Activated CD8-positive, alpha-beta T cell treated with anti-CD3 and anti-CD28 coated beads for 36 hours (primary cell): ENCODE measurements around the gene ITPRIP. TPM values are rescaled to one million over a fixed set of nuclear protein-coding genes. Genes with fewer than 3 reads are reported as not detected.
A peak's percentile ranks its signal among the peaks of the same experiment; 100 is the strongest.

Experiments
- ATAC-seq: fragments of 200-7000 bp; cut with Tn5 transposase; one replicate; pipeline ENCODE4 v1.10.0; 2021; ENCODE audit warnings: mild to moderate bottlenecking, moderate library complexity
- CTCF ChIA-PET: fragments of 350-600 bp; sonication (Branson Sonifier 250); formaldehyde crosslinking; loops from one replicate; lab custom pipeline; 2021; ENCODE audit warnings: antibody characterized with exemption; lab: Charles Lee
- POLR2A ChIA-PET: fragments of 350-600 bp; sonication (Branson Sonifier 250); formaldehyde crosslinking; loops from one replicate; lab custom pipeline; 2021; ENCODE audit warnings: antibody characterized with exemption; lab: Charles Lee
- DNase-seq: peaks from one replicate; pipeline ENCODE4 v3.0.0-alpha.2; 2020
- H3K27ac Mint-ChIP-seq: one replicate; pipeline ENCODE4 v1.8.0; 2021; ENCODE audit warnings: mild to moderate bottlenecking, mixed read lengths
- H3K27me3 Mint-ChIP-seq: one replicate; pipeline ENCODE4 v1.8.0; 2021; ENCODE audit warnings: mixed read lengths
- H3K36me3 Mint-ChIP-seq: one replicate; pipeline ENCODE4 v1.8.0; 2021; ENCODE audit warnings: low read depth, mixed read lengths
- H3K4me1 Mint-ChIP-seq: one replicate; pipeline ENCODE4 v1.8.0; 2021; ENCODE audit warnings: low read depth, mixed read lengths
- H3K4me3 Mint-ChIP-seq: one replicate; pipeline ENCODE4 v1.8.0; 2021; ENCODE audit warnings: mild to moderate bottlenecking, moderate library complexity, mixed read lengths
- H3K9me3 Mint-ChIP-seq: one replicate; pipeline ENCODE4 v1.8.0; 2021; ENCODE audit warnings: mixed read lengths
- CTCF ChIP-seq: fragments of 200-600 bp; IDR thresholded peaks from one replicate; pipeline ENCODE4 v1.8.0; 2022; ENCODE audit warnings: antibody characterized with exemption, mild to moderate bottlenecking
- intact Hi-C: fragments of 100-400 bp; cut with micrococcal nuclease; formaldehyde crosslinking; loops from one replicate; pipeline ENCODE4 v1.10.0; 2022
- total RNA-seq, 2 experiments: library from RNA; stranded (reverse); gene quantifications; one replicate each; pipeline ENCODE4 v1.2.3, GENCODE V29; 2021

The ITPRIP gene
- total RNA-seq, 2 experiments from 2014 or later: 18.3 to 18.9 TPM

- H3K36me3 Mint-ChIP-seq: no peaks in the 10 kb centered on the region
- CTCF ChIA-PET: interaction anchor here (0.8 to 12.2 kb wide), 54 partner anchors 9 to 578 kb away, joined by 3 to 239 read pairs (median 4); partner anchors contain the start of genes CFAP58, GSTO1, ITPRIP and SFR1
- TF ChIP-seq CTCF: peak; percentile 90
- H3K9me3 Mint-ChIP-seq: no peaks in the 10 kb centered on the region
- peaks cover 19% of the 10 kb centered on the region for H3K27me3 Mint-ChIP-seq
- peak overlapping the region; percentile 62 for H3K4me3 Mint-ChIP-seq
- POLR2A ChIA-PET: interaction anchor here (0.6 to 2.0 kb wide), 5 partner anchors 14 to 153 kb away, joined by 3 to 10 read pairs (median 3); partner anchors contain the start of genes ITPRIP and SFR1
- no peak overlapping the region for H3K27ac Mint-ChIP-seq
- DNase-seq (peak; percentile 59), ATAC-seq (peak; percentile 93)
- intact Hi-C loops: no loop called here
- peaks cover 8% of the 10 kb centered on the region for H3K4me1 Mint-ChIP-seq
These were observed 63.2 kb downstream of the ITPRIP start for GRCh38 chr10:104274762-104275721.

GRCh38 chr10:104273899-104274575 is 64.2 kb downstream of the ITPRIP start:
- Mint-ChIP-seq H3K36me3 (peaks cover 2% of the 10 kb centered on the region), H3K9me3 (no peaks in the 10 kb centered on the region), H3K27ac (no peak overlapping the region), H3K27me3 (peaks cover 19% of the 10 kb centered on the region), H3K4me3 (peak overlapping the region; percentile 62), H3K4me1 (peaks cover 11% of the 10 kb centered on the region)
- intact Hi-C loops: no loop called here
- CTCF ChIA-PET: interaction anchor here (0.8 to 12.2 kb wide), 57 partner anchors 8 to 577 kb away, joined by 3 to 239 read pairs (median 4); partner anchors contain the start of genes CFAP58, GSTO1, ITPRIP and SFR1
- ATAC-seq: no peak
- no peak for TF ChIP-seq CTCF
- POLR2A ChIA-PET: interaction anchor here (0.6 to 2.0 kb wide), 4 partner anchors 10 to 152 kb away, joined by 3 to 10 read pairs (median 4); partner anchors contain the start of genes ITPRIP and SFR1
- no peak for DNase-seq

DNA sequence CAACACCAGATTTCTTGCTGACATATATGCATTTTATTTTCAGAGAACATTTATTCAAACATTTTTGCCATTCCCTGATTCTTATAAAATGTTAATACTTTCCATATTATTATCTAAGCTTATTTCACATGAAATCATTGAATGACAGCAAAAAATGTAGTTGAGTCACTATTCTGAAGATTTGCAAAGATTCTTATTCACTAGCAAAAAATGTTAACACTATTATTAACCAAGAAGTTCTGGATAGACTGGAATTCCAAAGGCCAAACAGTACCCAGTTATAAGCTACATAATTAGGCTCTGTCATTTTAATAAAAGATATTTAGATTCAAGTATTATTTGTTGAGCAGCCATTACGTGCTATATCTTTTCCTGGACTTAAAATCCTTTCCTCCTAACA is 65.0 kb downstream of the ITPRIP start:
- TF ChIP-seq CTCF: no peak
- Mint-ChIP-seq H3K36me3 (peaks cover 8% of the 10 kb centered on the region), H3K27me3 (peaks cover 19% of the 10 kb centered on the region), H3K27ac (no peak overlapping the region), H3K4me3 (no peak overlapping the region), H3K4me1 (peaks cover 11% of the 10 kb centered on the region), H3K9me3 (no peaks in the 10 kb centered on the region)
- no peak for ATAC-seq
- ChIA-PET POLR2A (interaction anchor here (0.6 to 2.0 kb wide), 4 partner anchors 10 to 151 kb away, joined by 3 to 10 read pairs (median 4); partner anchors contain the start of genes ITPRIP and SFR1), CTCF (interaction anchor here (1.0 to 12.2 kb wide), 16 partner anchors 10 to 577 kb away, joined by 3 to 239 read pairs (median 10); partner anchors contain the start of genes CFAP58, GSTO1 and ITPRIP)
- DNase-seq: no peak
- intact Hi-C loops: no loop called here

- Mint-ChIP-seq H3K36me3 (peaks cover 48% of the 10 kb centered on the region), H3K27ac (peak within 1 kb of the TSS; percentile 98), H3K4me3 (peak within 1 kb of the TSS; percentile 93), H3K27me3 (no peaks in the 10 kb centered on the region), H3K9me3 (no peaks in the 10 kb centered on the region), H3K4me1 (peaks cover 40% of the 10 kb centered on the region)
- TF ChIP-seq CTCF: no peak
- POLR2A ChIA-PET: interaction anchor here (0.6 to 8.1 kb wide), 8 partner anchors 8 to 83 kb away, joined by 3 to 74 read pairs (median 3); partner anchors contain the start of genes CFAP43, GSTO1 and ITPRIP
- peak; percentile 100 for DNase-seq
- CTCF ChIA-PET: interaction anchor here (0.9 to 8.0 kb wide), 7 partner anchors 11 to 81 kb away, joined by 3 to 149 read pairs (median 4); partner anchors contain the start of genes CFAP58 and ITPRIP
- intact Hi-C loops: loop anchor here (2.0 kb wide), 1 partner anchor 14 kb away; the partner anchor contains the start of gene GSTO1
- peak; percentile 91 for ATAC-seq
These were observed 69.3 kb downstream of the ITPRIP start, which contains the start of gene GSTO2 for GRCh38 chr10:104268713-104269645. Gene GSTO2, plus strand, starts transcription at chr10:104269184. Its CDS starts 5,732 bp downstream, at chr10:104274916.
